Dermis blood vessel endothelial cell (primary cell): ENCODE data around the gene SNAPC3. TPM values are rescaled to one million over a fixed set of nuclear protein-coding genes. Genes with fewer than 3 reads are reported as not detected.
A peak's percentile ranks its signal among the peaks of the same experiment; 100 is the strongest.
"Not testable (repeated sequence)": the region's sequence is repeated elsewhere in the genome, so short reads cannot be mapped to it uniquely, and the experiment has no call there.

Experiments used
- DNase-seq: peaks from one replicate; pipeline ENCODE4 v3.0.0; 2010
- total RNA-seq: library from RNA; depleted of rRNA; stranded (reverse); fragments of >200 nt; gene quantifications from 2 replicates; pipeline ENCODE4 v1.2.3, GENCODE V29; 2014

Gene SNAPC3
- total RNA-seq, result 45.3 and 47.0 TPM in 2 replicates

DNA sequence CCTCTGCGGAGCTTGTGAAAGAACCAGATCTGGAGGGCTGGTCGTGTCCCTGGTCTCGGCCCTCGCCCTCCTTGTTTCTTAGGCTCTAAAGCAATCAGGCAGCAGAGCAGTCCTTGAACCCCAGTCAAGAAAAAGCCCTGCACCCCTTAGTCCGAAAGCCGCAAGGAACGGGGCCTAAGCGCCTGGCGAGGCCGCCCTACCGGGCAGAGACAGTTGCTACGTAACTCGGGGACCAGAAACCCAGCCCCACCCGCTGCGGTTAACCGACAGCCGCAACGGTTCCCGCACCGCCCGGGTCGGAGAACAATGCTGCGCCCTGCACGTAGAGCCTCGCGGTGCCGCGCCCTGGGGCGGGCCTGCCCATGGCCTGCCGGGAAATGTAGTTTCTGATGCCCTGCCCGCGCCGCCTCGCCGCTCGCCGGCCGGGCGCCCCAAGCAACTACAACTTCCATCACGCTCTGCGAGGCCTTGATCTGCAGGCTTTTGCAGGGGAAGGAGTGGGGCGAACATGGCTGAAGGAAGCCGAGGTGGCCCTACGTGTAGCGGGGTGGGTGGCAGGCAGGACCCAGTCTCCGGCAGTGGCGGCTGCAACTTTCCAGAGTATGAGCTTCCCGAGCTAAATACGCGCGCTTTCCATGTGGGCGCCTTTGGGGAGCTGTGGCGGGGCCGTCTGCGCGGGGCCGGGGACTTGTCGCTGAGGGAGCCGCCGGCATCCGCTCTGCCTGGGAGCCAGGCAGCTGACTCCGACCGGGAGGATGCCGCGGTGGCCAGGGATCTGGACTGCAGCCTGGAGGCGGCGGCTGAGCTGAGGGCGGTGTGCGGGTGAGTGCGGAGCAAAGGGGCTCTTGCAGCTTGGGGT lies at the start of gene SNAPC3:
Gene SNAPC3 (plus strand): TSS at position 505 of the 859 bp plus-strand sequence. CDS start 4 bp downstream, at position 509.
- peak; percentile 97 for DNase-seq

DNA sequence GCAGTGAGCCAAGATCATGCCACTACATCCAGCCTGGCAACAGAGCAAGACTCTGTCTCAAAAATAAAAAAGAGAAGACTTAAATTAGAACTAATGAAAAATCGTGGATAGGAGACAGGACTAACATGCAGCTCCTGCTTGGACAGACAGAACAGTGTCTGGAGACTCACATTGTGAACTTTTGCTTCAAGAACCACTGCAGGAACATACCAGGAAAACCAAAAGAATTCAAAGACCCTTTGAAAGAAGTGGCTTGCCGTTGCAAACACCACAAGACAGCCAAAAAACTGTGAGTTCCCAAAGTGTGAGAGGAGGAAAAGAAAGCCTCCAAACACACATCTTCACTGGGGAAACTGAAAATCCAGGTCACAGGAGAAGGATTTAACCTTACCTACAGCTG lies 48.8 kb upstream of the SNAPC3 start:
- no peak for DNase-seq

GRCh38 chr9:15374310-15374709 lies 48.4 kb upstream of the SNAPC3 start:
- DNase-seq, result no peak

DNA sequence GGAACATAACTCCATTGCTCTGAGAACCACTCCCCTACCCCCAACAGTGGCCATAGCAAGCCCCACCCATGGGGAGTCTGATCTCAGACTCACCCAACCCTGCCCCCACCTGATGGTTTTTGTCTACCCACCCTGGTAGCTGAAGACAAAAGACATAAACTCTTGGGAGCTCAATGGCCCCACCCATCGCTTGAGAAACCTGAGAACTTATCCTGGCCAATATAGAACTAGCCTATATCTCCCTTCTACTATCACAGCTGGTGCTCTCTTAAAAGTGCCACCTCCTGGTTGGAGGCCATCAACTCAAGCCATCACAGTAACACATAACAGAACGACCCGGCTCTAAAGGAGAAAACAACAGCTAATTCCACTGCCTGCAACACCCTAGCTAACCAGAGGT lies 47.9 kb upstream of the SNAPC3 start:
- no peak for DNase-seq

DNA sequence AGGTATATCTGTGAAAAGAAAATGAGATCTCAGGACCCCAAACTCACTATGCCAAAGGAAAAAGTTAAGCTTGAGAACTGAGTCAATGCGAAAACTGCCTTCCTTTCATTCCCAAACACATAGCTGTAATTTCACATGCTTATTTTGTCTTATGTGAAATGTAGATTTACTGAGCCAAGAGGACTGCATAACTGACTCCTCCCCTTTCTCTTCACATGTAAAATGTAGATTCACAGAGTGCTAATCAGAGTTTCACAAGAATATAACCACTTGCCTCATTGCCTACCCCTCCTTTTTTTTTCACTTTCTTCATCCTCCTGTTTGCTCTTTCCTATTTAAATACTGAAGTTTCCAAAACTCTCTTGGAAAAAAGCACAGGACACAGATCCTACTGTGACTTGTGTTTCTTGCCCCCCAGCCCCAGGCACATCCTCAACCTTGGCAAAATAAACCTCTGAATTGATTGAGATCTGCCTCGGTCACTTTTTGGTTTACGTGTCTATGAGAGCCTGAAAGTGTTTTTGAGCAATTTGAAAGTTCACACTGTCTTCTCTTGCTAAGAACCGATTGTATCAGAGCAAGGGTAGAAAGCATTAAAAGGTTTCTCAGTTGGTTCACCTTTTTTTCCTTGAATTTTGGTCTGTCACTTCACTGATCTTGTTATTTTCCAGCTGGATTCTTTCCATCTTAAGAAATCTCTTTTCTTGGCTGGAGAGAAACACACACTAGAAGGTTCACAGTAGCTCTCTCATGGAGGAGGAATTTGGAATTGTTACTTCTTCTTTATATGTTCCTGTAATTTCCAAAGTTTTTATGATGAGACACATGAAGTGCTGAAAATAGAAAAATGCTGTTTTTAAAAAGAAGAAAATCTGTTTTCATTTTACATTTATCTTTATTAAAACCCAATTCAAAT lies 44.8 kb upstream of the SNAPC3 start:
- DNase-seq, result no peak

DNA sequence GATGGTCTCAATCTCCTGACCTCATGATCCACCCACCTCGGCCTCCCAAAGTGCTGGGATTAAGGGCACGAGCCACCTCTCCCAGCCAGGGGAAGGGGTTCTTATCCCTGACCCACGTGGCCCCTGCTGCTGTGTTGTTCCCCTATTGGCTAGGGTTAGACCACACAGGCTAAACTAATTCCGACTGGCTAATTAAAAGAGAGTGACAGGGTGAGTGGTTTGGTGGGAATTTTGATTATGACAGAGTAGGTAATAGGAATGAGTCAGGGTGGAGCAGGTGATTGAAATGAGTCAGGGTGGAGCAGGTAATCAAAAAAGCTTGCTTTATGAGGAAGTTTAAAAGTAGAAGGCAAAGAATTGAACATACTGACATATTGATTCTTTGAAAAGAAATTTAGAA lies 43.4 kb upstream of the SNAPC3 start:
- DNase-seq, result not testable (repeated sequence)

GRCh38 chr9:15379888-15380287 lies 42.8 kb upstream of the SNAPC3 start:
- not testable (repeated sequence) for DNase-seq

GRCh38 chr9:15381491-15381890 lies 41.2 kb upstream of the SNAPC3 start:
- no peak for DNase-seq

- DNase-seq, result no peak
These were observed 36.2 kb upstream of the SNAPC3 start for GRCh38 chr9:15386465-15386864.

DNA sequence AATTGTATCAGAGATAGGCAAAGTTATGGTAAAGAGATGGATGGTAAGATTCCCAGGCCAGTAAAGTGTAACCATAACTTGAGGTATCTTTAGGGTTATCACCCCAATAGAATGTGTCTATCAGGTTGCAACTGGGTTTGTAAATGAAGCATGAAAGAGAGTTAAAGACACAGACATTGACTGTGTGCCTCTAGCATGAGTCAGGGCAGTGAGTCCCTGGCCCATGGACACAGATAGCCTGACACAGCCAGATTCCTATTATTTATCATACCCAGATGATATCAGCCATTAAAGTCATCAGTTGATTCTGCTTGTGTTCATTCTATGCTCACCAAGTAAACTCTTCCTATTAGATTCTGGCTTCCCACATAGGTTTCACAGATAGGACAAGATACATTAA lies 33.5 kb upstream of the SNAPC3 start:
- DNase-seq, result no peak

DNA sequence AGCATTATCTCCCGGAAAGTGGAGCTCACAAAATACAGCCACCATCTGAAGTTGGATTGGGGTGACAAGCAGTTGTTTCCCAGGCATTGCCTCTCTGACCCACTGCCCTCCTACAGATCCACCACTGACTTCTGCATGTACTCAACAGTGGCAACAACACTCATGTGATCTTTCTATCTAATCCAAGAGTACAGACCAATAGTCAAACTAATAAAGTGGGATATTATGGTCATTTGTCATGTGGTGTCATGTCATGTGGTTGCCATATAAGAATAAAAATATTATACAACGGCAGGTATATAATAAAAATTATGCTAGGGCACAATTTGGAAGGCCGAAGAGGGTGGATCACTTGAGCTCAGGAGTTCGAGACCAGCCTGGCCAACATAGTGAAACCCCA lies 33.0 kb upstream of the SNAPC3 start:
- DNase-seq, result no peak

DNA sequence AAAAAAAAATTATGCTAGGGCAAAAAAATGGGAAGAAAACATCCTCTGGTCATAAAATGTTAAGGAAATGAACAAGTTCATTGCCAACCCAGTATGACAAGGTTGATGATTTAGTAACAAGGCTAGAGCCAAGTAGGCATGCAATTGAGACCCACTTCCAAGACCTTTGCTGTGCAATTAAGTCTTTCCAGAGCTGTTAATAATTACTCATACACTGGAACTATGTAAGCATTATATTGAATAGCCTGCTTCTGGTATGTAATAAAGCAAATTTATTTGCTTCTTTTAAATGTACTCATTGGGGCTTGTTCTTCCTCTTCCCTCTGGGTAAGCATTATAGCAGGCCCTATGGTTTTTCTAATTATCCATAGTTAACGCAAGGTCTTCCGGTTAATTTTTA lies 32.5 kb upstream of the SNAPC3 start:
- no peak for DNase-seq

DNA sequence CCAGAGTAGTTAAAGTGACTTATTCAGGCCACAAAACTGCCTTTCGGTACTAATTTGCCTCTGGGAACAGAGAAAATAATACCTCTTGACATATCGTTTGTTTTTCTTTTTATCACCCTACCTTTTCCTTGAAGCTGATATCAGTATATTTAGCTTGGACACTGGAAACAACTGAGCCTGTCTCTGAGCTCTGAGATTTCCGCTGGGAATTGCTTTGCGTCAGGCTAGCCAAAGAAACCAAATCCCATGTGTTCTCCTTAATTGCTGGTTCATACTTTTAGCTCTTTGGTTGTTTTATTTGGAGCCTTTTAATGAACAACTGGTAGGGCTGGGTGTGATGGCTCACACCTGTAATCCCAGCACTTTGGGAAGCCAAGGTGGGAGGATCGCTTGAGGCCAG lies 30.3 kb upstream of the SNAPC3 start:
- DNase-seq, result no peak

DNA sequence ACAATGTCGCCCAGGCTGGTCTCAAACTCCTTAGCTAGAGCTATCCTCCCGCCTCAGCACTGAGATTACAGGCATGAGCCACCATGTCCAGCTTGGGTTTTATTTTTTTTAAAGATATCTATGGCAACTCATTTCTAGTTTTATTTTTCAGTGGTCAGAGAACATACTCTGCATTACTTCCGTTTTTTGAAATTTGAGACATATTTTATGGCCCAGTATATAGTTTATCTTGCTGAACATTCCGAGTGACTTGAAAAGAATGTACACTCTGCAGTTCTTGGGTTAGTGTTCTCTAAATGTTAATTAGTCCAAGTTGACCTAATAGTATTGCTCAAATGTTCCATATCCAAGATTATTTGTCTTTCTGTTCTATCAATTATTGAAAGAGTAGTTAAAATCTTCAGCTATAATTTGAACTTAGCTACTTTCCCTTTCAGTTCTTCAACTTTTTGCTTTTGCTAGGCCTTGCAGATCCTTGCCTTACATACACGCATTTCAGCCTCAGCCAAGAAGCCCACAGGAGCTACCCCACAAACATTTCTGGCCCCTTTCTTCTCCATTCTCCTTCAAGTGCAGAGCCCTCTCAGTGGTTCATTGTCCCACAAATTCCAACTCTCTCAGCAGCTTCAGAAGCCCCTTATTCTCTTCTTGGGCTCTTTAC lies 22.3 kb upstream of the SNAPC3 start:
- DNase-seq, result no peak

DNA sequence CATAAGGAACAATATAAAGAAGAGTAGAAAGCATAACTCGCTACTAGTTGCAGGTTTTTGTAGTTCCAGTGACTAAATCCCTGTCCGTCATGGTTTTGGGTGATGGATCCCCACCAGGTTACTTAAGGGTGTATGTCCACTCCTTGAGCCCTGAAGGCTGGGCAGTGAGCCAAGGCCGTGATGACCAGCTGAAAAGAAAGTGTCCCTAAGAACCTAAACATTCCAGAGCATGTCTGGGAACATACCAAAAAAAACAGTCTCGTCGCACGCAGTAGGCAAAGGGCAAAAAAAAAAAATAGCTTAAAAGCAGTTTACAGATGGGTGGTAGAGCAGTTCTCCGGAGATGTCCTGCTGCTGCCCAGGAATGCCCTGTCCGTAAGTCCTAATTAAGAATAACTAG lies 21.4 kb upstream of the SNAPC3 start:
- no peak for DNase-seq

GRCh38 chr9:15403155-15403554 lies 19.5 kb upstream of the SNAPC3 start:
- peak; percentile 25 for DNase-seq

- no peak for DNase-seq
These were observed 18.5 kb upstream of the SNAPC3 start for GRCh38 chr9:15404171-15404570.

DNA sequence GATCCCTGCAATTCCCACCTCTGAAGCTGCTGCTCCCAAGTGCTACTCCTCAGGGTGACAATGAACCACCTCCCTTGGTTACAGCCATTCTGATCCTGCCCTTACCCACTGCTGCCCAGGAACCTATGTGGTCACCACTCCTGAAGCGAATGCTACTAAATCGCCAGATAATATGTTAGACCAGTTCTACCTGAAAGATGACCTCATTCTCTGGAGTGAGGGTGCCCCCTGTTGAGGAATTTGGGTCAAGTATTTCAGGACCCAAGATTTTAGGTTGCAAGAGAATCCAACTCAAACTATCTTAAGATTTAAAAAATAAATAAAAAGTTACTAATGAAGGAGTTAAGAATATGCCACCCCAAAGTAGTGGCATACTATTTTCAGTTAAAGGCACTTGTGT lies 5.8 kb upstream of the SNAPC3 start:
- DNase-seq, result peak; percentile 62

- DNase-seq, result no peak
These were observed 5.0 kb upstream of the SNAPC3 start for GRCh38 chr9:15417626-15418025.

- no peak for DNase-seq
These were observed 1.9 kb upstream of the SNAPC3 start for GRCh38 chr9:15420796-15421195.

DNA sequence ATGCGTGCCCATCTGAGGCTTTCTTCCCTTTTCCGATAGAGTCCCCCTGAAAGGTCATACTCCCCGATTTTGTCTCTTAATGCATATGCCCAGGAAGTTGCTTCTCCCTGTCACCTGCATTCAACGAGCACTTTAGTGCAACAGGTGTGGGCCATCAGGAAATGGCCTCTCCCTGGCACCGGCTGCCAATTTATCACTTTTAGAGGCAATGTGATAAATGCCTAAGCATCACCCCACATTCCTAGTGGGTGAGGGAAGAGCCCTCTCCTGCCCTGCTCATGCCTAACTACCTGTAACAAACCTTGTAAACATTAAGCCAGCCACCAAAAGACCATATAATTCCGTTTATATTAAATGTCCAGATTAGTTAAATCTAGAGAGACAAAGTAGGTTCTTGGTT lies 1.1 kb upstream of the SNAPC3 start:
- no peak for DNase-seq

DNA sequence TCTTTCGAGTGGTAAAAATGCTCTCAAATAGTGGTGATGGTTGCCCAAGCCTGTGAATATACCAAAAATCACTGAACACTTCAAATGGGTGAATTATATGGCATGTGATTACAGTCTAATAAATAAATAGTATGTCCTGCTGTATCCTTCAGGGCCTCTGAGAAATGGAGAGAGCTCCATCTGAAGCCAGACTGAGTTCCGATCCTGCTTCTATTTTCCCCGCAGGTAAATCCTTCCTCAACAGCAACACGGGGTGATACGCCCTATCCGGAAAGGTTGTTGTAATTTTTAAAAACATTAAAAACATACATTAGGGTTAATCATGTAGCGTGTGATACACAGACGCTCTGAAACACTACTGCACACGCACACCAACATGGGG lies 695 bp upstream of the SNAPC3 start:
- no peak for DNase-seq
